HS-5 (cell line): Measurements from ENCODE around the gene CAV1.
A peak's percentile ranks its signal among the peaks of the same experiment; 100 is the strongest.
"Not testable (repeated sequence)": the region's sequence is repeated elsewhere in the genome, so short reads cannot be mapped to it uniquely, and the experiment has no call there.

Source experiments
- DNase-seq: peaks from one replicate; pipeline ENCODE4 v3.0.0-alpha.2; 2012; ENCODE audit warnings: low read depth

CAV1 gene

DNA sequence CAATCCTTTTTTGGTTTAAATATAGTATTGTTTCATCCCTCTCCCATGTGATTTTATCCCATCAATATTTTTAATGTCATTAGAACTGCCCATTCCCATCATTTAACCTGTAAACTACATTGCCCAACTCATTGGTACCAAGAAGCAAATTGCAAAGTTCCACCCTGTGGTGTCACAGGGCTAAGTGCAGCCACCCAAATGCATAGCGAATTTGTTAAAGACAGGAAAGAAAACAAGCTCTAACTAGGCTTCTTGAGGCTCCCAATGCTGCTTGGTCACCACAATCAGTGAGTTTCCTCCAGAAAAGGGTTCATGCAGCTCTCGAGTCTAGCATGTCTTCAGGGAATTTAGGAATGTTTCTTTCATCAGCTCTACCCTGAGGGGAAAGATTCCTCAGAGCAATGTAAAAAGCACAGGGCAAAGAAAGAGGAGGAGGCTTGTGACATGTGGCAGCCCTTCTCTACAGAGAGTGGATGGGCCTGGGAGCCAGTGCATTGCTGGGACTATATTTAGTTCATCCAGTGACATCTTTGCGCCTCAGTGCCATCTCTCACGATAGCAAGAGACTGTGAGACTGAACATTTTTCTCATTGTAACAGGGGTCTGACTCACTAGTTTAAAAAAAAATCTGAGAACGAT lies 58.1 kb downstream of the CAV1 start:
- no peak for DNase-seq

DNA sequence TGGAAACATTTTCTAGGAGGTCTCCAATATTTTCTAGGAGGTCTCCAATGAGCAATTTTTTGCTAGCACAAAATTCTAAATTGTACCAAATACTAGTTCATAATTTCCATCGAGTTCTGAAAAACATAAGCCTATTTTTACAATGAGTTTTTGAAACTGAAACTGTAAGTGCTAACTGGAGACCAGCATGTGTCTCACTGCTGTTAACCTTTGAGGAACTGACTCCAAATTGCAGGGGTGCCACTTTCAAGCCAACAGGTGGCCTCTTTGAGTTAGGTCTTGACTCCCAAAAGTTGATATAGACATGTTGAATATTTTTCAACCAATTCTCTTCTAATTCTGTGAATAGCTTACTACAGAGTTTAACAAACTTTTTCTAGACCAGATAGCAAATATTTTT lies 58.8 kb downstream of the CAV1 start:
- DNase-seq: no peak

DNA sequence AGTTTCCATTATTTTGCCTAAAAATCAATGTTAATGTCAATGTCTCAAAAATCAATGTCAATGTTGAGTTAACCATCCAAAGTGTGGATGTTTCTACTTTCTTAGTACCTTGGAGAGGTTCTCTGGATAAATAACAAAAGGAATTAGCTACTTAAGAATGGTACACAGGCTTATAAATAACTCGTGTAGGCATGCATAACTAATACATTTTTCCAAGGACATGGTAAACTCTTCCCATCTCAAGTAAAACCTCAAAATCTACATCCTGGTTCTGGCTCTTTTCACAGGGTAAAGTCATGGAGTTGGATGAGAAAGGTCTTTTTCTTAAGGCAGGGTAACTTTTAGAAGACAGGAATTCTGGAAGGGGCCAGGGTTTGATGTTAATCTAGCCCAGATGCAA lies 59.9 kb downstream of the CAV1 start:
- DNase-seq: no peak

DNA sequence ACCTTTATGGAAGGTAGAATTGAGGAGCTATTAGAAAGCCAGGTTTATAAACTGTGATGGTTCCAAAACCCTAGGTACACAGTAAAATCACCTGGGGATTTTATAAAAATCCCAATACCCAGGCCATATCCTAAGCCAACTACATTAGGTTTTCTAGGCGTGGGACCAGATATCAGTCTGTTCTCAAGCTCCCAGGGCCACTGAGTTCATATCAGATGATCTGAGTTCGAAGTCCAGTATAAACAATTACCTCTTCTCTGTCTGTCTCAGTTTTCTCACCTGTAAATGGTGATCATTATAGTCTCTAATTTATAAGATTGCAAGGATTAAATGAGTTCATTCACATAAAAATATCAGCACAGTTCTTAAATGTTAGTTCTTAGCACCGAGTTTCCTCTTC lies 60.6 kb downstream of the CAV1 start:
- no peak for DNase-seq

DNA sequence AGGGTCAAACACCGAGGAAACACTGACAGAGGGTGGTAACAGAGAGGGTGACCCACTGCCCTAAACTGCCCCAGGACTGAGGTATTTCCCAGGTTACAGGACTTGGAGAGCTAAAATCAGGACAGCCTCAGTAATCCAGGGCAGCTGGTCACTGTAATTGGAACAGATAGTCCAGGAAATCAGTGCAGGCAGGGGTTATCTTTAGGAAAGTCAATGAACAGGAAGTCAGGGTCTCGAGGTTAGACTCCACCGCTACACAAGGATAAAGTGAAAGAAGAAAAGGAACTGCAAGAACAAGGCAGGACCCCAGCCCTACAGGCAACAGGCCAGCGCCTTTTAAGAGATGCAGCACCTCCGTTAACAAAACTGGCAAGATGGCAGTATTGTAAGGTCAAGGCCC lies 61.1 kb downstream of the CAV1 start:
- no peak for DNase-seq

- DNase-seq: not testable (repeated sequence)
Measured at GRCh38 chr7:116587200-116587599, 62.4 kb downstream of the CAV1 start.

DNA sequence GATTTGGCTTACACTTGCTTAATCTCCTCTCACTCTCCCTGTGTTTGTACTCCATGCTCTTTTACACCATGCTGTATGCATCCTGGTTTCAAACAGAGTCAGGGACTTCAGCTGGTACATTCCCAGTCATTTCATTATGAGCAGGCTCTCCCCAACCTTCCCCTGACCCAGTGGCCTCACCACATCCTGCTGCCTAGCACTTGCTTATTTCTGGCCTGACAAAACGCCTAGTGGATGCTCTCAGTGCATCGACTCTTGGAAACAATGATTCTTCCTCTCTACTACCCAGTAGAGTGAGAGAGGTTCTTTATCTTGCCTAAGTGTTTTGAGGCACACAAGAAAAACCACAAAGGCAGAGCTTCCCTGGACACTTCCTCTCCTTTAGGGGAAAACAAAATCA lies 63.4 kb downstream of the CAV1 start:
- DNase-seq: peak; percentile 46

- peak; percentile 55 for DNase-seq
Measured at GRCh38 chr7:116588641-116589594, 64.1 kb downstream of the CAV1 start.

DNA sequence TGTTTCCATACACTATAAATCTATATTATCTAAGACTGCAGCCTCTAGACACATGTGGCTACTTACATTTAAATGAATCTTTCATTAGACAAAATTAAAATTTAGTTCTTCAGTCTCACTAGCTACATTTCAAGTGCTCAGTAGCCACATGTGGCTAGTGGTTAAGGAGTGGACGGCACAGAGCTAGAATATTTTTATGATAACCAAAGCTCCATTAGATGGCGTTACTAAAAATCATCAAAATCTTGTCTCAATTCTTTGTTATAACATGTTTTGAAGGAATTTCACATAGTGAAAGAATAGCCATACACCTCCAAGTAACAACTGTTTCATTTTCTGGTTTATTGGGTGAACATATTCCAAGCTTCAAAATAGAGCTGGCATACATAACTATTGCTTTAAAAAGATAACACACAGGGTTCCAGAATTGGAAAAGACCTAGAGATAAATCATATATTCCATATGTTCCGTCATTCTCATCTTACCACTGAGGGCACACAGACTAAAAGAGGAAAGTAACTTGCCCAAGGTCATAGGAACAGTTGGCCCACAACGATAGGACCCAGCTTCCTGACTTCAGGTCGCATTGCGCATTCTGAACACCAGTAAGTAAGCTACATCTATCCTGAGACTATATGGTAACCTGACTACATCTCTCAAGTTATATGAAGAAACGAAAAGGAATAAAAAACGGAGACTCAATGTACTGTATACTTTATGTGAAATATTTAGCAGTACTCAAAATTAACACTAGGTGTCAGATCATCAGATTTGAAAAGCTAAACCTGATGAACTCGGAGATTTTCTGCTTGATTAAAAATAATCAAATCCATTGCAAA lies 66.6 kb downstream of the CAV1 start:
- no peak for DNase-seq

- no peak for DNase-seq
Measured at GRCh38 chr7:116592041-116592355, 67.2 kb downstream of the CAV1 start.

DNA sequence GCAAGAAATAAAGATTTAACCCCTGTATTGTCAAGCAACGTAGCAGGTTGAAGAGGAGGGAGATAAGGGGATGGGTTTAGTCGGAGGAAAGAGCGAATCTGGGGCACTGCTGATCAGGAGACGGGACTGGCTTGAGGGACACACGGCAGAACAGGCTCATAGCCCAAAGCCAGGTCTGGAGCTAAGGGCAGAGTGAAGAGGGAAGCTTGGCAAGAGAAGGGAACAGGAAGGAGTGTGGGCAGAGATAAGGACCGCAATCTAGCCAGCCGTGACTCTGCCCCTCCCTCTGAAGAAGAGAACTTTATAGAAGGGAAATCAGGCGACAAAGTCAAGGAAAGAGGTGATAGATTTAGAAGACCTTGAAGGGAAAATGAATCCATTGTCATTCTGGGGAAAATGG lies 67.6 kb downstream of the CAV1 start:
- no peak for DNase-seq

- DNase-seq: no peak
Measured at GRCh38 chr7:116593359-116594075, 68.7 kb downstream of the CAV1 start.

DNA sequence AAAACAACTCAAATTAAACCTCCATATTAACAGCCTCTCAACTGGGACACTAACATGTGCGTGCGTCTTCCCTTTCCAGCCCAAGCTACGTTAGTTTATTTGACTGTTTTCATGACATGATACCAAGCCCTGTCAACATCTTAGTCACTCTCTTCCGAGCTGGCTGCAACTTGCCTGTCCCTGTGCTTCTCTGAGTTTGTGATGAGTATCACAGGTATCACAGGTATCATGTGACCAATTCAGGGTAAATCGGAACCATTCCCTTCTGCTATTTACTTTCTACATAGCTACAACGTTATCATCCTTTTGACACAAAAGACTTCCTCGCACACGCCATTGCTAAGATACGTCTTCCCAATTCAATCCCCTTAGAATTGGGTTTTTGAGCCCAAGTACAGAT lies 70.2 kb downstream of the CAV1 start:
- DNase-seq: no peak

DNA sequence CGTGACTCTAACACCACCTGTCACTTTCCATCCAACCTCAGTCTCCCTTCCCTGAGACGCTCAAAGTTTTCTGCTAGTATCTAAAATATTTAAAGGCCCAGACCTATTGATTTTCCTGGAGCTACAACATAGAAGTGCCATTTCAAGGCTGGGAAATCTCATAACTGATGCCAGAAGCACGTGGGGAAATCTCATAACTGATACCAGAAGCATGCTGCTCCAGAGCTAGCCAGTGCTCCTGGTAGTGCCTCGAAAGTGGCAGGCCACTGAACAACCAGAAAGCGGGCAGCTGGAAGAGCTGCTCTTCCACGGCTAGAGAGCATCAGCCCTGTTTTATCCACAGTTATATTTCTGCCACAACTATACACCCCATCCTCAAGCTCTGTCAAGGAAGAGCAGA lies 72.5 kb downstream of the CAV1 start:
- DNase-seq: no peak

DNA sequence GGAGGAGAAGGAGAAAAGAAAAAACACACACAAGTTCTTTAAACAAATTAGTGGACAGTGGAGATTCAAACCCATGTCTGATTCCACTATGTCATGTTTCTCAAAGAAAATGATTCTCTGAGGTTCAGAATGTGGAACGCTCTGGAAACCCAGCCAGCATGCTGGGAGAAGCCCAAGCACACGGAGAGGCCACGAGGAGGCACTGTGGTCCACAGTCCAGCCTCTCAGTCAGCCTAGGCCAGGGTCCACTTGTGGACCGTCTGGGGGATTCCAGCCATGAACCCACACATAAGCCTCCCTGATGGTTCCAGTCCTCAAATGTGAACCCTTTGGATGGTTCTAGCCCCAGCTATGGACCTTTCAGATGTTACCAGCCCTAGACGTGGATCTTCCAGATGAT lies 73.4 kb downstream of the CAV1 start:
- no peak for DNase-seq

GRCh38 chr7:116598861-116599260 lies 74.0 kb downstream of the CAV1 start:
- no peak for DNase-seq

DNA sequence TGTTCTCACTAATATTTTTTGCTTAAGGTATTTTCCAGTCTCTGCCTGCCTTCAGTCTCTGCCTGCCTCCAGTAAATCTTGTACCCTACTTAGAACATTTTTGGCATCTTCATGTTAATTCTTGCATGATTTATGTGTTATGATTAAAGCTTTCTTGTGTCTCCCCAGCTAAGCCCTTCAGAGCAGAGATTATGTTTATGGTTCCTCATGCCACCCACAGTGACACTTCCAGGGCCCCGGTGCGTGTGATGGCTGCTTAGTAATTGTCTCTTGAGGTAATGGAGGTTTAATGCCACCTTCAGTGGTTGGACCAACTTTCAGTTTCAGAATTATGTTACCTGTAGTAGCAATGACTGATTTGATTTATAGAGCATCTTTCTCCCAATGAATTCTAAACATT lies 76.6 kb downstream of the CAV1 start:
- DNase-seq: no peak

- no peak for DNase-seq
Measured at GRCh38 chr7:116607299-116607698, 82.5 kb downstream of the CAV1 start.

GRCh38 chr7:116610210-116610609 lies 85.4 kb downstream of the CAV1 start:
- DNase-seq: peak; percentile 49

DNA sequence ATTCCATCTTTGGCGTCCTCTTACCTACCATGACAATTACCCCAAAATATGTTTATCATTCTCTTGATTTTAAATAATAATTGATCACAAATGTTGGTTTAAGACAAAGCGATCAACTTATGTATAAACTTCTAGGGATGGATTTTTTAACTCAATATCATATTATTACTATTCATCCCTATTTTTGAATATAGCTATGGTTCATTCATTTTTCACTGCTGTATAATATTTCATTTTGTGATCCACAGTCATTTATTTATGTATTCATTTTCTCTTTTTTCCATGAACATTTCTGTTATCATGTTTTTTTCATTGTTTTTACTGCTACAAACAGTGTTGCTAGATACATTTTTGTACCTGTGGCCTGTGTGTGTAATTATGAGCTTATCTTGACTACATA lies 85.9 kb downstream of the CAV1 start:
- DNase-seq: no peak
